Smooth muscle cell (in vitro differentiated cells): ENCODE data around the gene CGB7. TPM values are rescaled to one million over a fixed set of nuclear protein-coding genes. Genes with fewer than 3 reads are reported as not detected.

Experiments used
- DNase-seq: peaks from one replicate; lab custom pipeline; 2025; ENCODE audit not compliant: unreplicated experiment; lab: John Stamatoyannopoulos, UW
- H2AFZ ChIP-seq: fragments of 200-600 bp; sonication (generic); 2 replicates; pipeline ENCODE4 v1.6.0; 2016; ENCODE audit warnings: antibody characterized with exemption, low read depth, mild to moderate bottlenecking
- H3F3A ChIP-seq: fragments of 200-600 bp; sonication (generic); 2 replicates; pipeline ENCODE4 v1.6.0; 2017; ENCODE audit warnings: antibody characterized with exemption, low read depth
- H3K27ac ChIP-seq: fragments of 200-600 bp; sonication (generic); 2 replicates; pipeline ENCODE4 v1.5.1; 2016; ENCODE audit warnings: low read depth, mild to moderate bottlenecking
- H3K27me3 ChIP-seq: fragments of 200-600 bp; sonication (generic); 2 replicates; pipeline ENCODE4 v1.6.1; 2016; ENCODE audit warnings: low read depth, mild to moderate bottlenecking
- H3K36me3 ChIP-seq: fragments of 200-600 bp; sonication (generic); 2 replicates; pipeline ENCODE4 v1.5.1; 2016; ENCODE audit warnings: low read depth
- H3K4me1 ChIP-seq: fragments of 200-600 bp; sonication (generic); 2 replicates; pipeline ENCODE4 v1.5.1; 2016; ENCODE audit warnings: low read depth
- H3K4me2 ChIP-seq: fragments of 200-600 bp; sonication (generic); 2 replicates; pipeline ENCODE4 v1.6.0; 2016; ENCODE audit warnings: mild to moderate bottlenecking
- H3K4me3 ChIP-seq: fragments of 200-600 bp; sonication (generic); 2 replicates; pipeline ENCODE4 v1.5.1; 2016; ENCODE audit warnings: mild to moderate bottlenecking
- H3K79me2 ChIP-seq: fragments of 200-600 bp; sonication (generic); 2 replicates; pipeline ENCODE4 v1.6.0; 2016; ENCODE audit warnings: low read depth, mild to moderate bottlenecking
- H3K9ac ChIP-seq: fragments of 200-600 bp; sonication (generic); 2 replicates; pipeline ENCODE4 v1.6.0; 2016; ENCODE audit warnings: low read depth
- H3K9me3 ChIP-seq: fragments of 200-600 bp; sonication (generic); replicated peaks from 2 replicates; pipeline ENCODE4 v1.5.1; 2016; ENCODE audit warnings: low read depth
- H4K20me1 ChIP-seq: fragments of 200-600 bp; sonication (generic); 2 replicates; pipeline ENCODE4 v1.6.0; 2016; ENCODE audit warnings: low read depth
- WGBS: methylation state at CpG from one replicate; pipeline ENCODE4 v1.1.7; 2016; ENCODE audit warnings: low lambda C conversion rate; 5-methylcytosine and 5-hydroxymethylcytosine counted together
- polyA plus RNA-seq: library from polyadenylated mRNA; unstranded; fragments of >200 nt; fragmentation: Nextera tagmentation; extraction: Ambion mirVana; gene quantifications from 2 replicates; pipeline ENCODE4 v1.2.1, GENCODE V29; 2016
- total RNA-seq: library from RNA; depleted of rRNA; stranded (reverse); fragments of >200 nt; gene quantifications from 2 replicates; pipeline ENCODE4 v1.2.3, GENCODE V29; 2014
- TF ChIP-seq, protein P1 (sequence below): fragments of 200-600 bp; sonication (generic); IDR thresholded peaks from 2 replicates; pipeline ENCODE4 v1.5.1; 2017; ENCODE audit warnings: borderline replicate concordance, mild to moderate bottlenecking, antibody characterized with exemption; ENCODE audit not compliant: insufficient read depth, poor library complexity, severe bottlenecking

Gene CGB7
- total and polyA plus RNA-seq, 2 experiments from 2014 or later, result 2.0 to 2.5 TPM

DNA sequence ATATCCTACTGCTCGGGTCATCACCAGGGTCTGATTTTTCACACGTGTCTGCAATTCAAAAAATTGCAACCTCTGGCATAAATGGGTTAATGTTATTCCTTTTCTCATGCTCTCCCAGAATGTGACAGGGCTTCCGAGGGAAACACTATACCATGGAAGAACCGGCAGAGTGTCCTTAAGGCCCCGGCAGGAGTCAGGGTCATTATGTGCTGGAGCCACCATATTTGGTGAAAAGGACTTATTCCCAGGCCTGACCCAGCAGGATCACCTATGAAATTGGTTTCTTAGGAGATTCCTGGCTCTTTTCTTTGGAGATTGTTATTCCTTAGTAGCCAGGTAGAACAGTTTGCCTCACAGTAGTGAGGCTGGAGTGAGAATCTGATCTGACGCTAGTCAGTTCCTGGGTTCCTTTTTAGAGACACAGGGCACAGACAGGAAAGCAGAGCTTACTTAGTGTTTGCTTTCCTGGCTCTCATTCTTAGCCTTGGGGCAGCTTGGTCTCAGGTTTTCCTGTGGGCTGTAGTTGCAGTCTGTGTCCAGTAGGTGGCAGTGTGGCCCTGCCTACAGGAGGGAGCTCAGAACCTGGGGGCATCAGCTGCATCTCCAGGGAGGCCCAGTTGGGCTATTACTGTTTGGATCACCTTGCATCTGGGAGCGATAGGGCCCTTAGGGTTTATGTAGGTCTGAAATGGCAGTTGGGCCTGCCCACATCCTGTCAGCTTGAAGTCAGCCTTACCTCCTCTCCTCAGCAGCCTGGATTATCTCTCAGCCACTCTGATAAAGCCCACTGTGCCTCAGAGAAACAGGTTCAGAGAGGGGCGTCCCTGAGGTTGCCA lies 40.1 kb upstream of the CGB7 start:
- peak; percentile 23 for DNase-seq
- Histone ChIP-seq H3K9ac (no peak overlapping the region), H3K4me3 (no peak overlapping the region), H2AFZ (no peak overlapping the region), H3F3A (peaks cover 22% of the 10 kb centered on the region), H3K27me3 (no peaks in the 10 kb centered on the region), H3K4me1 (no peaks in the 10 kb centered on the region), H3K79me2 (peaks cover 41% of the 10 kb centered on the region), H4K20me1 (peaks cover 95% of the 10 kb centered on the region), H3K27ac (no peak overlapping the region), H3K4me2 (no peak overlapping the region), H3K9me3 (no peaks in the 10 kb centered on the region), H3K36me3 (no peaks in the 10 kb centered on the region)
- 64% methylated on average over 8 of the region's 8 CpGs for WGBS
- TF ChIP-seq, protein P1, sequence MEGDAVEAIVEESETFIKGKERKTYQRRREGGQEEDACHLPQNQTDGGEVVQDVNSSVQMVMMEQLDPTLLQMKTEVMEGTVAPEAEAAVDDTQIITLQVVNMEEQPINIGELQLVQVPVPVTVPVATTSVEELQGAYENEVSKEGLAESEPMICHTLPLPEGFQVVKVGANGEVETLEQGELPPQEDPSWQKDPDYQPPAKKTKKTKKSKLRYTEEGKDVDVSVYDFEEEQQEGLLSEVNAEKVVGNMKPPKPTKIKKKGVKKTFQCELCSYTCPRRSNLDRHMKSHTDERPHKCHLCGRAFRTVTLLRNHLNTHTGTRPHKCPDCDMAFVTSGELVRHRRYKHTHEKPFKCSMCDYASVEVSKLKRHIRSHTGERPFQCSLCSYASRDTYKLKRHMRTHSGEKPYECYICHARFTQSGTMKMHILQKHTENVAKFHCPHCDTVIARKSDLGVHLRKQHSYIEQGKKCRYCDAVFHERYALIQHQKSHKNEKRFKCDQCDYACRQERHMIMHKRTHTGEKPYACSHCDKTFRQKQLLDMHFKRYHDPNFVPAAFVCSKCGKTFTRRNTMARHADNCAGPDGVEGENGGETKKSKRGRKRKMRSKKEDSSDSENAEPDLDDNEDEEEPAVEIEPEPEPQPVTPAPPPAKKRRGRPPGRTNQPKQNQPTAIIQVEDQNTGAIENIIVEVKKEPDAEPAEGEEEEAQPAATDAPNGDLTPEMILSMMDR, result peak; percentile 98

DNA sequence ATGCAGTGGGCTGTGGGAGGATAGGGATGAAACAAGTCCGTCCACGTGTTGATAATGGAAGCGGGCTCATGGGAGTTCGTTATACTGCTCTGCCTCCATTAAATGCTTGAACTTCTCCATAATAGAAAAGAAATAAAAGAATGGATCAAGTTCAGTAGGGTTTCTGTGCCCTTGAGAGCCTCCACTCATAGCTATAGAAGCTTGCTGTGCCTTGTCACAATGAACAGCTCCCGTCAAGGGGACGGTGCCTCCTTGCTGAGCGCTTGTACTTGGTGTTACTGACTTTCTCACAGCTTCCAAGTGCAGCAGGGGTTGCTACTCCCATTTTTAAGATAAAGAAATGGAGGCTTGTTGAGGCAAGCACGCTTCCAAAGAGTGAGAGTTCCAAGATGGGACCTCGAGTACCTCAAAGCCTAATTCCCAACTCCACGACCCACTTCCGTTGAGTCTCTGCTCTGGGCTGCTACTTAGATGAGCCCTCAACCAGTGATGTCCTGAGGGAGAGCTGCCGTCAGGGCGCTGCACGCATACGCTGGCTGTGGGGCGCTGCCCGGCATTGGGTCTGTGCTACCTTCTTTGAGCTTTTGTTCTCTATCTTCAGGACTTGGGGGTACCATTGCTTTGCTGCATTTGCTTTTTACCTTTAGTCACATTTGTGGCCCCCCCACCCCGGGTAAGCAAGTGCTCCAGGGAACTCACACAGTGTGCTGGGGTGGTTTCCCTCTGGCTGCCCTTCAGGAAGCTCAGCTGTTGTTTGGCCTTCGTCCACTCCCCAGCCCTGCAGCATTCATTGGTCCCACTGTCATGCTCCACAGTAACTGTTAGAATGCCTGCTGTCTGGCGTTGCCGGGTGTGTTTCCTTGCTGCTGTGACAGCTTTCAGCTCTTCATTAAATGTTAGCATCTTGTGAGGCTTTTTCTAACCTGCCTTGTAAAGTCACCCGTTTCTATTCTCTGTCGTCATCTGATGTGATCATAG lies 37.2 kb upstream of the CGB7 start:
- Histone ChIP-seq H2AFZ (no peak overlapping the region), H3K79me2 (peaks cover 69% of the 10 kb centered on the region), H3K4me2 (no peak overlapping the region), H3K9me3 (no peaks in the 10 kb centered on the region), H4K20me1 (peaks cover 99% of the 10 kb centered on the region), H3K27me3 (no peaks in the 10 kb centered on the region), H3K36me3 (no peaks in the 10 kb centered on the region), H3K9ac (no peak overlapping the region), H3K4me3 (no peak overlapping the region), H3F3A (peaks cover 22% of the 10 kb centered on the region), H3K27ac (no peak overlapping the region), H3K4me1 (no peaks in the 10 kb centered on the region)
- 94% methylated on average over 23 of the region's 23 CpGs for WGBS
- TF ChIP-seq, protein P1, result no peak
- DNase-seq, result no peak

DNA sequence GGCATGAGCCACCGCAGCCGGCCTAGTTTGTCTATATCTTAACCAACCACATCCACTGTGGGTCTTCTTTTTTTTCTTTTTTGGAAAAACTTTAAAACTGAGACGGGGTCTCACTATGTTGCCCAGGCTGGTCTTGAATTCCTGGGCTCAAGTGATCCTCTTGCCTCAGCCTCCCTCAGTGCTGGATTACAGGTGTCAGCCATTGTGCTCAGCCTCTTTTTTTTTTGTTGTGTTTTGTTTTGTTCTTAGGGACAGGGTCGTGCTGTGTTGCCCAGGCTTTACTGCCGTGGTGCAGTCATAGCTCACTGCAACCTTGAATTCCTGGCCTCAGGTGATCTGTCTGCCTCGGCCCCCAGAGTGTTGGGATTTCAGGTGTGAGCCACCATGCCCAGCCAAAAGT lies 35.1 kb upstream of the CGB7 start:
- Histone ChIP-seq H3K9ac (no peak overlapping the region), H3K4me3 (no peak overlapping the region), H4K20me1 (peaks cover 100% of the 10 kb centered on the region), H3K27me3 (no peaks in the 10 kb centered on the region), H3K4me2 (no peak overlapping the region), H3K4me1 (no peaks in the 10 kb centered on the region), H3K79me2 (peaks cover 73% of the 10 kb centered on the region), H3K9me3 (no peaks in the 10 kb centered on the region), H2AFZ (no peak overlapping the region), H3K36me3 (no peaks in the 10 kb centered on the region), H3K27ac (no peak overlapping the region), H3F3A (peaks cover 22% of the 10 kb centered on the region)
- TF ChIP-seq, protein P1, result no peak
- 99% methylated on average over 6 of the region's 6 CpGs for WGBS
- no peak for DNase-seq
